IMR-90 (cell line): ENCODE measurements around the gene CHDH. TPM values are rescaled to one million over a fixed set of nuclear protein-coding genes. Genes with fewer than 3 reads are reported as not detected.
A peak's percentile ranks its signal among the peaks of the same experiment; 100 is the strongest.

ENCODE experiments used
- ATAC-seq: fragments of 200-7000 bp; cut with Tn5 transposase; 2 replicates; pipeline ENCODE4 v1.9.1; 2020; ENCODE audit warnings: low read depth, mild to moderate bottlenecking, moderate library complexity
- BruUV-seq: library from RNA; stranded (reverse); fragments of 400-500 nt; replicated peaks from 2 replicates; lab custom pipeline; 2021; lab: Mats Ljungman, UMichigan
- CTCF ChIA-PET: fragments of 300-600 bp; formaldehyde crosslinking; extraction: SDS; loops from one replicate; lab custom pipeline; 2021; ENCODE audit warnings: antibody characterized with exemption; lab: Yijun Ruan, JAX
- POLR2A ChIA-PET: fragments of 300-600 bp; sonication (Branson Sonifier 250); formaldehyde crosslinking; loops from one replicate; lab custom pipeline; 2022; ENCODE audit warnings: antibody characterized with exemption; ENCODE audit not compliant: unreplicated experiment; lab: Charles Lee
- DNase-seq: peaks from one replicate; pipeline ENCODE4 v3.0.0; 2013
- H2AFZ ChIP-seq: replicated peaks from 2 replicates; pipeline ENCODE3; 2013; ENCODE audit warnings: low read length, mild to moderate bottlenecking; ENCODE audit not compliant: poor library complexity
- H2AK5ac ChIP-seq: 2 replicates; pipeline ENCODE4 v1.6.1; 2013; ENCODE audit warnings: low read depth, low read length, inconsistent platforms
- H2AK9ac ChIP-seq: replicated peaks from 2 replicates; pipeline ENCODE3; 2013; ENCODE audit warnings: mild to moderate bottlenecking, low read depth, low read length, moderate library complexity; ENCODE audit not compliant: poor library complexity
- H2BK120ac ChIP-seq: 2 replicates; pipeline ENCODE4 v1.6.1; 2013; ENCODE audit warnings: low read depth, low read length, inconsistent platforms
- H2BK15ac ChIP-seq: 3 replicates; pipeline ENCODE4 v1.6.1; 2013; ENCODE audit warnings: low read depth, low read length, inconsistent platforms
- H2BK20ac ChIP-seq: 2 replicates; pipeline ENCODE4 v1.6.1; 2013; ENCODE audit warnings: low read depth, mild to moderate bottlenecking, inconsistent platforms, low read length, moderate library complexity
- H2BK5ac ChIP-seq: 2 replicates; pipeline ENCODE4 v1.6.1; 2013; ENCODE audit warnings: mild to moderate bottlenecking, low read depth, low read length, inconsistent platforms; ENCODE audit not compliant: poor library complexity, severe bottlenecking
- H3K14ac ChIP-seq: replicated peaks from 2 replicates; pipeline ENCODE4 v1.6.1; 2013; ENCODE audit warnings: low read depth, low read length, inconsistent platforms
- H3K18ac ChIP-seq: 2 replicates; pipeline ENCODE4 v1.6.1; 2013; ENCODE audit warnings: low read depth, low read length, control low read depth
- H3K23ac ChIP-seq: 2 replicates; pipeline ENCODE4 v1.6.1; 2013; ENCODE audit warnings: low read depth, low read length, inconsistent platforms
- H3K27ac ChIP-seq: 2 replicates; pipeline ENCODE4 v1.5.1; 2013; ENCODE audit warnings: mild to moderate bottlenecking, control low read depth, low read length; ENCODE audit not compliant: insufficient read depth
- H3K27me3 ChIP-seq: 2 replicates; pipeline ENCODE4 v1.6.1; 2013; ENCODE audit warnings: low read length; ENCODE audit not compliant: control insufficient read depth, insufficient read depth
- H3K36me3 ChIP-seq: 2 replicates; pipeline ENCODE4 v1.6.1; 2013; ENCODE audit warnings: low read length, mixed read lengths; ENCODE audit not compliant: control insufficient read depth, insufficient read depth
- H3K4ac ChIP-seq: 2 replicates; pipeline ENCODE4 v1.6.1; 2013; ENCODE audit warnings: low read depth, low read length, inconsistent platforms
- H3K4me1 ChIP-seq: 2 replicates; pipeline ENCODE4 v1.6.1; 2013; ENCODE audit warnings: low read length, mixed read lengths; ENCODE audit not compliant: control insufficient read depth, insufficient read depth
- H3K4me2 ChIP-seq: 2 replicates; pipeline ENCODE4 v1.6.1; 2013; ENCODE audit warnings: low read depth, mild to moderate bottlenecking, control low read depth, low read length, moderate library complexity
- H3K4me3 ChIP-seq: 2 replicates; pipeline ENCODE4 v1.5.1; 2013; ENCODE audit warnings: low read depth, mild to moderate bottlenecking, control low read depth, low read length, moderate library complexity; ENCODE audit not compliant: insufficient read depth
- H3K56ac ChIP-seq: 2 replicates; pipeline ENCODE4 v1.6.1; 2013; ENCODE audit warnings: low read length, inconsistent platforms; ENCODE audit not compliant: insufficient read depth; ENCODE audit errors: extremely low read depth
- H3K79me1 ChIP-seq, 2 experiments: 2 replicates each; pipeline ENCODE4 v1.6.1; 2013; ENCODE audit warnings: low read length in 2 of 2, inconsistent platforms in 1 of 2, low read depth in 1 of 2
- H3K9ac ChIP-seq: 2 replicates; pipeline ENCODE4 v1.6.1; 2013; ENCODE audit warnings: low read depth, low read length, control low read depth
- H3K9me1 ChIP-seq: 2 replicates; pipeline ENCODE4 v1.6.1; 2013; ENCODE audit warnings: low read length, inconsistent platforms; ENCODE audit not compliant: insufficient read depth
- H3K9me3 ChIP-seq: 2 replicates; pipeline ENCODE4 v1.6.1; 2013; ENCODE audit warnings: low read length; ENCODE audit not compliant: control insufficient read depth, insufficient read depth
- H4K20me1 ChIP-seq: 2 replicates; pipeline ENCODE4 v1.6.1; 2013; ENCODE audit warnings: low read length, inconsistent platforms; ENCODE audit not compliant: insufficient read depth
- H4K5ac ChIP-seq: 2 replicates; pipeline ENCODE4 v1.6.1; 2013; ENCODE audit warnings: mild to moderate bottlenecking, low read depth, low read length, control low read depth
- H4K8ac ChIP-seq, 2 experiments: 2 replicates each; pipeline ENCODE4 v1.6.1; 2013; ENCODE audit warnings: low read depth in 2 of 2, low read length in 2 of 2, control low read depth in 1 of 2, inconsistent platforms in 1 of 2
- H4K91ac ChIP-seq: 2 replicates; pipeline ENCODE4 v1.6.1; 2013; ENCODE audit warnings: low read depth, low read length, inconsistent platforms; ENCODE audit not compliant: insufficient read depth
- CEBPB ChIP-seq: IDR thresholded peaks from 2 replicates; pipeline ENCODE4 v1.6.1; 2012; ENCODE audit warnings: low read depth, low read length, improper control_type of control experiment
- CHD1 ChIP-seq: IDR thresholded peaks from 2 replicates; pipeline ENCODE4 v1.6.1; 2012; ENCODE audit warnings: low read depth, low read length, improper control_type of control experiment
- CTCF ChIP-seq: conservative IDR thresholded peaks from 2 replicates; pipeline ENCODE4 v1.5.1; 2012; ENCODE audit warnings: mild to moderate bottlenecking, low read depth, low read length, improper control_type of control experiment
- FOS ChIP-seq: fragments of 150-350 bp; IDR thresholded peaks from 2 replicates; pipeline ENCODE4 v1.6.1; 2016; ENCODE audit warnings: low read depth, low read length
- MAFK ChIP-seq: IDR thresholded peaks from 2 replicates; pipeline ENCODE4 v1.6.1; 2012; ENCODE audit warnings: low read depth, low read length, improper control_type of control experiment
- MXI1 ChIP-seq: IDR thresholded peaks from 2 replicates; pipeline ENCODE4 v1.6.1; 2012; ENCODE audit warnings: low read depth, mild to moderate bottlenecking, low read length, moderate library complexity, borderline replicate concordance
- NFE2L2 ChIP-seq: fragments of 150-350 bp; IDR thresholded peaks from 2 replicates; pipeline ENCODE4 v1.6.1; 2016; ENCODE audit warnings: low read depth, mild to moderate bottlenecking, low read length
- RFX5 ChIP-seq: IDR thresholded peaks from 2 replicates; pipeline ENCODE4 v1.8.0; 2012; ENCODE audit warnings: low read depth, mild to moderate bottlenecking, low read length, moderate library complexity
- SMC3 ChIP-seq: fragments of 150-350 bp; IDR thresholded peaks from 2 replicates; pipeline ENCODE4 v1.6.1; 2016; ENCODE audit warnings: low read depth, mild to moderate bottlenecking, antibody characterized with exemption, low read length, moderate library complexity
- WGBS, 2 experiments: methylation state at CpG; one replicate each; pipeline versions ENCODE4 v1.1.5 to v1.1.7; 2013; ENCODE audit warnings: missing lambda C conversion rate in 2 of 2; ENCODE audit not compliant: insufficient read length in 1 of 2; ENCODE audit errors: extremely low coverage in 2 of 2; 5-methylcytosine and 5-hydroxymethylcytosine counted together
- dilution Hi-C: fragments of 300-500 bp; cut with HindIII; formaldehyde crosslinking; loops from one replicate; pipeline ENCODE4 v1.14.3; 2018; ENCODE audit warnings: low sequenced_read_pairs; ENCODE audit not compliant: unreplicated experiment
- in situ Hi-C: fragments of 300-500 bp; cut with MboI; formaldehyde crosslinking; loops from 3 replicates; pipeline ENCODE4 v1.14.3; 2019; ENCODE audit warnings: low sequenced_read_pairs, inconsistent platforms, mixed read lengths
- intact Hi-C: fragments of 100-400 bp; cut with micrococcal nuclease; formaldehyde crosslinking; loops from 2 replicates; pipeline ENCODE4 v1.10.0; 2022
- polyA plus RNA-seq, 3 experiments: library from polyadenylated mRNA; depleted of rRNA; stranded (reverse); fragments of >200 nt; gene quantifications; 2 replicates each; pipeline ENCODE4 v1.2.3, GENCODE V29; 2012; ENCODE audit warnings: low replicate concordance in 1 of 3
- total RNA-seq: library from RNA; depleted of rRNA; stranded (reverse); fragments of >200 nt; gene quantifications from 2 replicates; pipeline ENCODE4 v1.2.3, GENCODE V29; 2012

Gene CHDH
- total and polyA plus RNA-seq, 2 of the 4 experiments (the other 2 are of a cell fraction) = under 0.01 to 0.19 TPM

- CTCF ChIA-PET = no interaction called here
- no peaks in the 10 kb centered on the region for H3K27me3 ChIP-seq
- no peak overlapping the region for H3K14ac ChIP-seq
- no peak overlapping the region for H3K4me3 ChIP-seq
- ATAC-seq = no peak
- no peaks in the 10 kb centered on the region for H3K9me3 ChIP-seq
- H3K9ac ChIP-seq = no peak overlapping the region
- H3K18ac ChIP-seq = no peak overlapping the region
- H2BK120ac ChIP-seq = no peak overlapping the region
- no peaks in the 10 kb centered on the region for H4K20me1 ChIP-seq
- no peak overlapping the region for H3K23ac ChIP-seq
- WGBS, 2 experiments = no CpG with 5 or more reads among the region's 3 CpGs
- no peak overlapping the region for H4K91ac ChIP-seq
- H3K4me1 ChIP-seq = peaks cover 8% of the 10 kb centered on the region
- H2AK9ac ChIP-seq = no peak overlapping the region
- no peak overlapping the region for H3K27ac ChIP-seq
- no peak overlapping the region for H2BK15ac ChIP-seq
- intact Hi-C loops (loop anchor here (10.0 kb wide), 1 partner anchor 540 kb away; the partner anchor contains the start of gene DCP1A), in situ Hi-C loops (loop anchor here (25.0 kb wide), 1 partner anchor 598 kb away; no protein-coding TSS in a partner anchor), dilution Hi-C loops (no loop called here)
- no TSS peak for BruUV-seq
- H2BK5ac ChIP-seq = no peak overlapping the region
- POLR2A ChIA-PET = no interaction called here
- H3K4ac ChIP-seq = no peak overlapping the region
- H3K9me1 ChIP-seq = peaks cover 6% of the 10 kb centered on the region; the same call in 1 of the 2 replicates
- no peak overlapping the region for H2BK20ac ChIP-seq
- H3K56ac ChIP-seq = no peak overlapping the region
- no peak overlapping the region for H4K8ac ChIP-seq
- H3K4me2 ChIP-seq = no peak overlapping the region
- peaks cover 8% of the 10 kb centered on the region for H3K36me3 ChIP-seq
- no peak overlapping the region for H2AK5ac ChIP-seq
- H4K5ac ChIP-seq = no peak overlapping the region
- no peak overlapping the region for H2AFZ ChIP-seq
- DNase-seq = peak; percentile 61
- H3K79me1 ChIP-seq = peaks cover 10 to 28% of the 10 kb centered on the region in 2 experiments
- TF ChIP-seq FOS (no peak), CTCF (no peak), RFX5 (no peak), MAFK (no peak), SMC3 (no peak), NFE2L2 (no peak), CHD1 (no peak), MXI1 (no peak), CEBPB (no peak)
Observed at GRCh38 chr3:53885239-53885638, 39.0 kb upstream of the CHDH start.
